GM10847 (cell line): ENCODE data around the gene TRMT44.

ENCODE experiments used
- POLR2A ChIP-seq: IDR thresholded peaks from 2 replicates; pipeline ENCODE4 v1.6.1; 2011; ENCODE audit not compliant: insufficient read length; ENCODE audit errors: extremely low read depth

The TRMT44 gene

GRCh38 chr4:8440492-8441311 lies at the start of gene TRMT44, which contains the start of gene ACOX3:
Gene TRMT44 (plus strand): TSS chr4:8440777. CDS start chr4:8440823, 46 bp downstream.
Gene ACOX3 (minus strand): TSS chr4:8440723. CDS start chr4:8416521, 24,202 bp downstream.
- TF ChIP-seq POLR2A = peak; percentile 54

- no peak for TF ChIP-seq POLR2A
Observed at GRCh38 chr4:8391071-8391470, 49.5 kb upstream of the TRMT44 start.

DNA sequence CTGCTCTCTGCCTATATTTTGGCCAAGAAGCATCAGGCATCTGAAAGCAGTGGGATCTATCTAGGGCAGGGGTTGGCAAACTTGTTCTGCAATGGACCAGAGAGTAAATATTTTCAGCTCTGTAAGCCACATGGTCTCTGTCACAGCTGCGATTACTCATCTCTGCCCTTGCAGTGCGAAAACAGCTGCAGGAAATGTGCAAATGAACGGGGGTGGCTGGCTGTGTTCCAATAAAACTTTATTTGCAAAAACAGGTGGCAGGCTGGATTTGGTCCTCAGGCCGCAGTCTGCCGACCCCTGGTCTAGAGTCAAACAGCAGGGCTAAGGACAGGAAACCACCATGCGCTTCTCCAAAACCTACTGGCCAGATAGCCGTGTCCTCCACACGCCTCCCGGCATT lies 48.6 kb upstream of the TRMT44 start:
- no peak for TF ChIP-seq POLR2A

DNA sequence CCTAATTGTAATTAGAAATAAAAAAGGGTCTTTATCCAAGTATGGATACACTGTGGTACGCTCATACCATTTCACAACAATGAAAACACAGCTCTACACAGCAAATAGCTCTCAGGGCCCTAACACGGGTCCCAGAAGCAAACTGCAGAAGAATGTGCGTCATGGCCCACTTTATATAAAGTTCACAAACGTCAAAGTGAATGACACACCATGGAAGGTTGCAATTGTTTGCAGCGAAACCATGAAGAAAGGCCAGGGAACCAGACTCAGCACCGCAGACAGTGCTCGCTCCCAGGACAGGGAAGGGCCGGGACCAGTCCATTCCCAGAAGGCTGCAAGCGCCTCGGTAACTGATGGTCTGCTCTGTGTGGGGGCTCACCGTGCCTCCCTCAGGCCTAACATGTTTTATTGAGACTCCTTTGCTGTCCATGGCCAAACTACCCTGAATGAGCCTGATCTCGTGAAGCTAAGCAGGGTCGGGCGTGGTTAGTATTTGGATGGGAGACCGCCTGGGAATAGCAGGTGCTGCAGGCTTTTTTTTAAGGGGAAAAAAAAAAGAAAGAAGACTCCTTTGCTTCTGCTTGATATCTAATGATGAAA lies 47.9 kb upstream of the TRMT44 start:
- no peak for TF ChIP-seq POLR2A

GRCh38 chr4:8393593-8394038 lies 47.0 kb upstream of the TRMT44 start:
- TF ChIP-seq POLR2A = no peak

DNA sequence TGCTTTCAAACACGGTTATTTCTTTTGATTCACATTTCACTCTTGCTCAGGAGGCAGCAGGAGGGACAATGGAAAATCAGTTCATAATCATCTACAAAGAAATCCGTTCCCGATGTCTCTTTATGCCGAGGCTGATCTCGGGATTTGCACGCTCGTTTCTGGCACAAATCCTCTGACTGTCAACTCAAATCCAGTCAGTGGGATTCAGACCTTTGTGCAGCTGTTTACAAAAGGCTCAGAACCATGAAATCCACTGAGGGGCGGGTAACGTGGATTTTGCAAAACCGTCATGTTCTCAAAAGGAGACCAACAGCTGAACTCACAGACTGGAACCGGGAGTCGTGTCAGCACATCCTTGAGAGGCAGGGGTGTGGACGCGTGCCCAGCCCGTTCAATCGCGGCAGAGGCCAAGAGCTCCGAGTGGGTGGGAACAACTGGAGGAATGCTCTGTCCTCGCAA lies 46.5 kb upstream of the TRMT44 start:
- TF ChIP-seq POLR2A = no peak

DNA sequence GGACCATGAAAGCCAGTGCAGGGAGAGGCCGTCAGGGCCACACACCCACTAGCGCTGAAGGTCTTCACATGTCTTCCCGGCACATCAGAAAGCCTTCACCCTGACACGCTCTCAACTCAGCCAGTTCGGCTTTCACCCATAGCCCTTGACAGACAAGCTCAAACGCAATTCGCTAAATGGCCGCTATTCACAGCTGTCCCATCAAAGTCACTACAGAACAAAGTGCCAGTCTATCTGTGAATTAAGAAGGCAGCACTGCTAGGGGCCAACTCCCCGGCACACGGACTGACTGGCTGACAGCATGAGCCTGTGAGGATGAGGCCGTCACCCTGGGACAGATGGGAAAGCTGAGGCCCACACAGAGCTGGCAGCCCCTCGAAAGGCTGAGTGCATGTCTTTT lies 45.8 kb upstream of the TRMT44 start:
- TF ChIP-seq POLR2A = no peak

DNA sequence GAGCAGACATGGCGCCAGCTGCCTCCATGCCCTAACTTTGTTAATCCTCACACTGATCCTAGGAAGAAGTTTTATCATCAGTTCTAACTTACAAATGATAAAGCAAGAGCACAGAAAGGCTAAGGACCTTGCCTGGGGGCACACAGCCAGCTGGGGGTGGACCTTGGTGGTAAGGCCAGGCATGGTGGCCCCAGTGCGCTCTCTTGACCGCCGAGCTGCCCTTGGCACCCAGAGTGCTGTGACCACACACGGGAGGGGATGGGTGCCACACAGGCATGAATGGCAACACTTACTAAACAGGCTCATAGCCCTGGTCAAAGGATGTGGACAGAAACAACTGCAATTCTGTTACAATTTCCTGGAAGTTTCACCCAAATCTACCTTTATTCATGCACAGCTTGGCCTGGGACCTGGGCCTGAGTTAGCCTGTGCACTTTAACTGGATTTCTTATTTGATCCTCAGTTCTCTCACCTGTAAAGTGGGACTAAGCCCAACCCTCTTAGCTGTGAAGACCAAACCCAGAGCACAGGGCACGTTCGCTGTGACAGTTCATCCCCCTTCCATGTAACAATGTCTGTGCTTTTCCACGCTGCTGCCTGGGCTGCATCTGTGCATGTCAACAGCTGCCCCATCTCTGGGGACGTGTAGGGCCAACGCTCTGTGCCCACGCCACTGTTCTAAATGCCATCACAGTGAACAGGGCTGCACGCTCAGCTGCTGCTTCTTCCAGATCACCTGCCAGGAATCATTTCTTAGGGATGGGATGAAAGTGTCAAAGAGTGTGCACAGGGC lies 44.9 kb upstream of the TRMT44 start:
- no peak for TF ChIP-seq POLR2A

DNA sequence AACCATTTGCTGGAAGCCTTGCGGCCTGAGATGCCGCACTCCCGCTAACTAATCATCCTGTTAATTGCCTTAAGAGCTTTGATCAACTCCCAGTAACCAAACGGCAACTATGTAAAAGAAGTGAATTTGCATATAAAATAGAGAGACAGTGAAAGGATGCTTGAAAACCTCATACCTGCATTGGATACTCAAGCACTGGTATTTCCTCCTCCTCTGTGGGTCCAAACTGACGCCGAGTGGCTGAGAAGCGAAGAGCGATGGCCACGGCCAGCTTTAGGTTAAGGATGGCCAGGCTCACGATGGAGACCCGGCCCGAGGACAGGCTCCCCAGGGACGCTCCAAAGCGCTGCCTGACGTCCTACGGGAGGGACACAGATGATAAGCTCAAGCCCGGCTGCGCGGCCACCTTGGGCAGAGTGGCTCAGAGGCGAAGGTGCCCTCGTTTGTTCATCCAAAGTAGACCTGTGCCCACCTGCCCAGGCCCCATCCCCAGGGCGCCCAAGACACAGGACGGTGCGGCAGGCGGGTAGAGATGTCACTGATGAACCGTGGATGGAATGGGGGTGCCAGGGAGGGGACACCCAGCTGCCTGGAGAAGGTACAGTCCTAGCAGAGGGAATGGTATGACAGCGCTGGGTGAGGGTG lies 43.7 kb upstream of the TRMT44 start:
- no peak for TF ChIP-seq POLR2A

GRCh38 chr4:8398347-8398746 lies 42.2 kb upstream of the TRMT44 start:
- no peak for TF ChIP-seq POLR2A

- no peak for TF ChIP-seq POLR2A
Observed at GRCh38 chr4:8399298-8399697, 41.3 kb upstream of the TRMT44 start.

GRCh38 chr4:8400632-8401325 lies 39.8 kb upstream of the TRMT44 start:
- TF ChIP-seq POLR2A = no peak

DNA sequence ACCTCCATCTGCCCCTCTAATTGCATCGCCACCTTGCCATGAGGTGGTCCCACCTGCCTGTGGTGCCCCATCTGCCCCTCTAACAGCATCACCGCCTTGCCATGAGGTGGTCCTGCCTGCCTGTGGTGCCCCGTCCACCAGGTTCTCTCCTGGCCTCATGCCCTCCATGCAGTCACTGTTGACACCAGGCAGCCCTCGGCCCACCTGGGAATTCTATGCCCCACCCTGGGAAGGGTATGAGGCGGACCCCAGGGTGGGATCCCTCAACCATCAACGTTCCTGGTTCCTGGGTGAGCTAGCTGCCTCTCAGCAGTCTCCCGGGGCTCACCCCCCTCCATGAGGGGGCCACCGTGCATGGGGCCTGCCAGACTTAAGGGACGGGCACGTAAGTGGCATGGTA lies 38.9 kb upstream of the TRMT44 start:
- no peak for TF ChIP-seq POLR2A

- no peak for TF ChIP-seq POLR2A
Observed at GRCh38 chr4:8402181-8402597, 38.4 kb upstream of the TRMT44 start.
